ENCODE data around the gene CCHCR1. TPM values are rescaled to one million over a fixed set of nuclear protein-coding genes. Genes with fewer than 3 reads are reported as not detected.
A peak's percentile ranks its signal among the peaks of the same experiment; 100 is the strongest.

Gene CCHCR1
- total RNA-seq, 2 donors from 2014 or later, result 31.8 to 55.4 TPM

DNA sequence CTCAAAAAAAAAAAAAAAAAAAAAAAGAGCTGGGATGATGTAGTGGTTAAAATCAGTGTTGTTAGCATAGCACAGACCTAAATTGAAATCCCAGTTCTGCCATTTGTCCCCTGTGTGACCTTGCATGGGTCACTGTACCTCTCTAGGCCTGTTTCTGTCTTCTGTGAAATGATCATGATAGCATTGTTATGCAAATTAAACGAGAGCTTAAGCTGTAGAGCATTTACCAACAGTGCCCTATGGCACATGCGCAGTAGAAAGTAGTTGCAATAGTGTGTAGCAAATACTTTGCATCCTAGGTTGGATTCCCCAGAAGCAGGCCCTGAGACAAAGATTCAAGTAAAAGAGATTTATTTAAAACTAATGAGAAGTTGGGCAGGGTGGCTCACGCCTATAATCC lies 26.0 kb downstream of the CCHCR1 start:
- intact Hi-C loops (cut with DNase I), result no loop called here
- Histone ChIP-seq H3K4me3 (no peak overlapping the region), H3K9me3 (no peaks in the 10 kb centered on the region), H3K9ac (ENCODE audit: low read depth in 2 of 2, low read length in 2 of 2) (no peak overlapping the region), H3K27me3 (no peaks in the 10 kb centered on the region), H3K4me1 (no peaks in the 10 kb centered on the region), H3K36me3 (no peaks in the 10 kb centered on the region), H3K27ac (no peak overlapping the region)
- no peak for DNase-seq
- TF ChIP-seq, protein P1, sequence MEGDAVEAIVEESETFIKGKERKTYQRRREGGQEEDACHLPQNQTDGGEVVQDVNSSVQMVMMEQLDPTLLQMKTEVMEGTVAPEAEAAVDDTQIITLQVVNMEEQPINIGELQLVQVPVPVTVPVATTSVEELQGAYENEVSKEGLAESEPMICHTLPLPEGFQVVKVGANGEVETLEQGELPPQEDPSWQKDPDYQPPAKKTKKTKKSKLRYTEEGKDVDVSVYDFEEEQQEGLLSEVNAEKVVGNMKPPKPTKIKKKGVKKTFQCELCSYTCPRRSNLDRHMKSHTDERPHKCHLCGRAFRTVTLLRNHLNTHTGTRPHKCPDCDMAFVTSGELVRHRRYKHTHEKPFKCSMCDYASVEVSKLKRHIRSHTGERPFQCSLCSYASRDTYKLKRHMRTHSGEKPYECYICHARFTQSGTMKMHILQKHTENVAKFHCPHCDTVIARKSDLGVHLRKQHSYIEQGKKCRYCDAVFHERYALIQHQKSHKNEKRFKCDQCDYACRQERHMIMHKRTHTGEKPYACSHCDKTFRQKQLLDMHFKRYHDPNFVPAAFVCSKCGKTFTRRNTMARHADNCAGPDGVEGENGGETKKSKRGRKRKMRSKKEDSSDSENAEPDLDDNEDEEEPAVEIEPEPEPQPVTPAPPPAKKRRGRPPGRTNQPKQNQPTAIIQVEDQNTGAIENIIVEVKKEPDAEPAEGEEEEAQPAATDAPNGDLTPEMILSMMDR (IDR thresholded peaks at IDR 0.05), result no peak

DNA sequence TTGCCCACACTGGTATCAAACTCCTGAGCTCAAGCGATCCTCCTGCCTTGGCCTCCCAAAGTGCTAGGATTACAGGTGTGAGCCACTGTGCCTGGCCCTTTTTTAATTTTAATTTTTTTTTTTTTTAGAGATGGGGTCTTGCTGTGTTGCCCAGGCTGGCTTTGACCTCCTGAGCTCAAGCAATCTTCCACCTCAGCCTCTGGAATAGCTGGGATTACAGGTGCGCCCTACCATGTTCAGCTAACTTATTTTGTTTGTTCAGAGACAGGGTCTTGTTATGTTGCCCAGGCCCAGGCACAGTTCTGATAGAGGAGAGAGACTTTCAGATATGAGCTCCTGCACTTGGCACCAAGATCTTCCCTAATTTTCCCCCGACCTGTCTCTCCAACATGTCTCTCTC lies 26.9 kb downstream of the CCHCR1 start:
- no peaks in the 10 kb centered on the region for H3K36me3 ChIP-seq
- no peaks in the 10 kb centered on the region for H3K4me1 ChIP-seq
- H3K9ac ChIP-seq (ENCODE audit: low read depth in 2 of 2, low read length in 2 of 2), result no peak overlapping the region
- intact Hi-C loops (cut with DNase I), result no loop called here
- TF ChIP-seq, protein P1 (IDR thresholded peaks at IDR 0.05), result no peak
- no peaks in the 10 kb centered on the region for H3K9me3 ChIP-seq
- H3K4me3 ChIP-seq, result no peak overlapping the region
- H3K27me3 ChIP-seq, result no peaks in the 10 kb centered on the region
- no peak overlapping the region for H3K27ac ChIP-seq
- DNase-seq, result no peak

DNA sequence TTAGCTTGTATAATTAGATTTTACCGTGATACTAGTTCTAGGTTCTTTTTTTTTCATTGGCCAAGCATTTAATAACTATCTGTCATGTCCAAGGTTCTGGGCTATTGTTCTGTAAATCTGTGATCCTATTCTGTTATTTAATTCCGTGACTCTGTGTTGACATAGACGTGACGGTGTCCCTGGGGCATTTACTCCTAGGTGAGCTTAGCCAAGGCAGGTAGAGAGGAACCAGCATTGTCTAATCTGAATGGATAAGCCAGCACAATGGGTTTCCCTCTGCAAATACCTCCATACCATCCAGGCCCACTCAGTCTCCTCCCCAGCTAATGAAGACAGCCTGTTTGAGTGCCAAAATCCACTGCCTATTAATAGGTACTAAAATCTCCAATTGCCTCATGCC lies 28.5 kb downstream of the CCHCR1 start:
- intact Hi-C loops (cut with DNase I), result no loop called here
- Histone ChIP-seq H3K27ac (no peak overlapping the region), H3K36me3 (no peaks in the 10 kb centered on the region), H3K9me3 (no peaks in the 10 kb centered on the region), H3K4me1 (no peaks in the 10 kb centered on the region), H3K4me3 (no peak overlapping the region), H3K9ac (ENCODE audit: low read depth in 2 of 2, low read length in 2 of 2) (no peak overlapping the region), H3K27me3 (no peaks in the 10 kb centered on the region)
- TF ChIP-seq, protein P1 (IDR thresholded peaks at IDR 0.05), result no peak
- DNase-seq, result no peak

DNA sequence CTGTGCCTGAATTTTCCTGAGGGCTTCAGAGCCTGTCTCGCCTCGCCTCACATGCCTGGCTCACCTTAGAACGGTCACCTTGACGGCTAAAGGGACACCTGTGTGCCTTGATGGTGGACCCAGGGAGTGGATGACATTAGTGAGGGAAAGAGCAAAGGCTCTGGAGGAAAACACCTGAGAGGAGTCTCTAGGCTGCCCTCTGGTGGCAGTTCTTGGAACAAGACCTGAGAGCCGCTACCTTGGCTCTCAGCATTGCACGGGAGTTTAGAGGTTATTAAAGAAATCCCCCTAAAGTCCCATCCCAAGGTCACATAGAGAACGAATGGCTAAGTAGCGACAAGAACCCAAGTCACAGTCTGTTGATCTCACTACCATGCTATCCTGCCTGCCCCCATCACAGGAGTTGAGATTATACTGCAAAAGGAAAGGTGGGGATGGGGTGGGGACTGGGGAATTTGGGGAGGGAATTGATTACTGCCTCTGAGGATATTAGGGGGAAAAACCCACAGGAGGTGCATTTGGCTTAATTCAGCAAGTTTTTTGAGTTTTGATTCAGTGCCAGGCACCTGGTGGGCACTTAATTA lies 29.4 kb downstream of the CCHCR1 start:
- TF ChIP-seq, protein P1 (IDR thresholded peaks at IDR 0.05), result peak; percentile 82
- H3K36me3 ChIP-seq, result no peaks in the 10 kb centered on the region
- no peak overlapping the region for H3K27ac ChIP-seq
- peak; percentile 82 for DNase-seq
- H3K9me3 ChIP-seq, result no peaks in the 10 kb centered on the region
- no peaks in the 10 kb centered on the region for H3K4me1 ChIP-seq
- no peak overlapping the region for H3K4me3 ChIP-seq
- H3K9ac ChIP-seq (ENCODE audit: low read depth in 2 of 2, low read length in 2 of 2), result no peak overlapping the region
- no peaks in the 10 kb centered on the region for H3K27me3 ChIP-seq
- intact Hi-C loops (cut with DNase I), result no loop called here

DNA sequence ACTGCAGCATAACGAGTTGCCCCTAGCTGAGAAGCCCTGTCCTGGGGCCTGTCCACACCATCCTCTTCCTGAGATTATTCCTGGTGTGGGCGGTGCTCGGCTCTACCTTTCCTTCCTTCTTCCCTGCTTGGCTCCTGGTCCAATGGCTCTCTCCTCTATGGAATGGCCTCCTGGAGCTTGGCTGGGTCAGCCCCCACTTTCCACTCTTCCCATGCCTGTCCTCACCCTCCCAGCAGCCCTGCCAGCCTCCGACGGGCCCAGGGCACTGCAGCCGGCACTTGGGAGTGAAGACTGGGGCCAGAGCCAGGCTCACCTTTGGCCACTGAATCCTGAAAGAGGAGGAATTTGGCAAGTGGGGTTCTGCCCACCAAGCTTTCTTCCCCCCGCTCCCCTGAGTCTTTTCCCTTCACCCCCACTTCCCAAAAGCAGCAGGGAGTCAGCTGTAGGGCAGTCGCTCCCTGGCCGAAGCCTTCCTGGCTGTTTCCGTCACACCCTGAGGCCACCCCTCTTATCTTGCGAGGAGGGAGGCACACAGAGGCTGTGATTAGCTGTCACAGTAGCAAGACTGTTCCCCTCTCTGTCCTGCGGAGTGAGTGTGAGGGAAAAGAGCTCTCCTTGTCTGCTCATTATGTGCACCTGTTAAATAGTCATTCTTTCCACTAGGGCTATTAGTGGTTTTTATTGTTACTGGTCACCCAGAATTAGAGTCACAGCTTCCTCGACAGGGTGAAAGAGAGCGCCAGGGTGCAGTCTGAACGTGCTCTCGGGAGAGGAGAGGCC lies 31.0 kb downstream of the CCHCR1 start:
- no peaks in the 10 kb centered on the region for H3K36me3 ChIP-seq
- no peak overlapping the region for H3K27ac ChIP-seq
- TF ChIP-seq, protein P1 (IDR thresholded peaks at IDR 0.05), result no peak
- intact Hi-C loops (cut with DNase I), result no loop called here
- no peak overlapping the region for H3K4me3 ChIP-seq
- H3K9me3 ChIP-seq, result no peaks in the 10 kb centered on the region
- H3K4me1 ChIP-seq, result no peaks in the 10 kb centered on the region
- DNase-seq, result no peak
- no peaks in the 10 kb centered on the region for H3K27me3 ChIP-seq
- no peak overlapping the region for H3K9ac ChIP-seq (ENCODE audit: low read depth in 2 of 2, low read length in 2 of 2)

Data from colonic mucosa (tissue), 4 donors.